HepG2 (cell line): Measurements from ENCODE around the gene TLN1. TPM values are rescaled to one million over a fixed set of nuclear protein-coding genes. Genes with fewer than 3 reads are reported as not detected.

ENCODE experiments used
- CHCHD3 ChIP-seq: sonication (generic); formaldehyde crosslinking; IDR thresholded peaks from 2 replicates; pipeline ENCODE4 v1.8.0; 2022; ENCODE audit warnings: mild to moderate bottlenecking, missing genetic modification reagents, moderate library complexity
- GTF2F1 ChIP-seq: fragments of 150-350 bp; IDR thresholded peaks from 2 replicates; pipeline ENCODE4 v1.6.1; 2014; ENCODE audit warnings: low read length
- JUNB ChIP-seq: sonication (generic); formaldehyde crosslinking; IDR thresholded peaks from 2 replicates; pipeline ENCODE4 v1.8.0; 2022; ENCODE audit warnings: missing genetic modification reagents, mild to moderate bottlenecking, borderline replicate concordance
- PAX8 ChIP-seq: sonication (generic); formaldehyde crosslinking; IDR thresholded peaks from 2 replicates; pipeline ENCODE4 v1.8.0; 2022; ENCODE audit warnings: mild to moderate bottlenecking, missing genetic modification reagents, borderline replicate concordance
- PAXIP1 ChIP-seq: sonication (generic); formaldehyde crosslinking; conservative IDR thresholded peaks from 2 replicates; pipeline ENCODE4 v1.4.0; 2020; ENCODE audit warnings: mild to moderate bottlenecking, missing genetic modification reagents, moderate library complexity
- SMC3 ChIP-seq: IDR thresholded peaks from 2 replicates; pipeline ENCODE4 v1.6.1; 2011; ENCODE audit warnings: low read length, improper control_type of control experiment
- XBP1 ChIP-seq: sonication (generic); formaldehyde crosslinking; IDR thresholded peaks from 2 replicates; pipeline ENCODE4 v1.5.0; 2020; ENCODE audit warnings: missing genetic modification reagents
- ZBTB1 ChIP-seq: sonication (generic); formaldehyde crosslinking; IDR thresholded peaks from 2 replicates; pipeline ENCODE4 v1.4.0; 2020; ENCODE audit warnings: missing genetic modification reagents, borderline replicate concordance
- ZNF260 ChIP-seq: sonication (generic); formaldehyde crosslinking; IDR thresholded peaks from 2 replicates; pipeline ENCODE4 v1.4.0; 2020; ENCODE audit warnings: missing genetic modification reagents, low read depth, mild to moderate bottlenecking, borderline replicate concordance
- ZNF275 ChIP-seq: sonication (generic); formaldehyde crosslinking; IDR thresholded peaks from 2 replicates; pipeline ENCODE4 v1.8.0; 2022; ENCODE audit warnings: missing genetic modification reagents, mild to moderate bottlenecking, inconsistent platforms, borderline replicate concordance
- ZNF768 ChIP-seq: sonication (generic); formaldehyde crosslinking; IDR thresholded peaks from 2 replicates; pipeline ENCODE4 v1.4.0; 2020; ENCODE audit warnings: missing genetic modification reagents
- ZNF781 ChIP-seq: sonication (generic); formaldehyde crosslinking; IDR thresholded peaks from 2 replicates; pipeline ENCODE4 v1.5.1; 2020; ENCODE audit warnings: borderline replicate concordance, mild to moderate bottlenecking, missing genetic modification reagents; ENCODE audit errors: not compliant biosample characterization
- polyA plus RNA-seq, 8 experiments: library from polyadenylated mRNA; depleted of rRNA in 3 of 8; stranded (reverse) in 7 of 8; unstranded in 1 of 8; fragments of >200 nt; fragmentation: Illumina TruSeq in 4 of 8; extraction: Trizol in 4 of 8; gene quantifications; 2 replicates each; pipeline versions ENCODE4 v1.2.1 to v1.2.3, GENCODE V29; 2011 to 2016; ENCODE audit warnings: low read depth in 4 of 8, missing spikeins in 1 of 8, mixed read lengths in 1 of 8; ENCODE audit not compliant: insufficient read depth in 1 of 8
- total RNA-seq, 5 experiments: library from RNA; depleted of rRNA; stranded (reverse); fragments of >200 nt; fragmentation: Illumina TruSeq; extraction: Trizol; gene quantifications; 2 replicates each; pipeline ENCODE4 v1.2.3, GENCODE V29; 2016; ENCODE audit warnings: low read depth in 1 of 5
- TF ChIP-seq, protein P1 (sequence below): sonication (generic); formaldehyde crosslinking; IDR thresholded peaks from 2 replicates; pipeline ENCODE4 v1.4.0; 2020; ENCODE audit warnings: missing genetic modification reagents, mild to moderate bottlenecking, borderline replicate concordance
- TF ChIP-seq, protein P2 (sequence below), 2 experiments: fragments of 450-650 bp in 1 of 2; sonication (generic) in 1 of 2; formaldehyde crosslinking; IDR thresholded peaks; 2 replicates each; pipeline versions ENCODE4 v1.5.0 to v1.8.0; 2020 to 2022; ENCODE audit warnings: mild to moderate bottlenecking in 1 of 2, missing genetic modification reagents in 1 of 2

The TLN1 gene
- total and polyA plus RNA-seq, 2 of the 13 experiments (the other 11 are each of a cell fraction or from before 2014, with no cell fraction given) = 35.2 to 51.8 TPM

DNA sequence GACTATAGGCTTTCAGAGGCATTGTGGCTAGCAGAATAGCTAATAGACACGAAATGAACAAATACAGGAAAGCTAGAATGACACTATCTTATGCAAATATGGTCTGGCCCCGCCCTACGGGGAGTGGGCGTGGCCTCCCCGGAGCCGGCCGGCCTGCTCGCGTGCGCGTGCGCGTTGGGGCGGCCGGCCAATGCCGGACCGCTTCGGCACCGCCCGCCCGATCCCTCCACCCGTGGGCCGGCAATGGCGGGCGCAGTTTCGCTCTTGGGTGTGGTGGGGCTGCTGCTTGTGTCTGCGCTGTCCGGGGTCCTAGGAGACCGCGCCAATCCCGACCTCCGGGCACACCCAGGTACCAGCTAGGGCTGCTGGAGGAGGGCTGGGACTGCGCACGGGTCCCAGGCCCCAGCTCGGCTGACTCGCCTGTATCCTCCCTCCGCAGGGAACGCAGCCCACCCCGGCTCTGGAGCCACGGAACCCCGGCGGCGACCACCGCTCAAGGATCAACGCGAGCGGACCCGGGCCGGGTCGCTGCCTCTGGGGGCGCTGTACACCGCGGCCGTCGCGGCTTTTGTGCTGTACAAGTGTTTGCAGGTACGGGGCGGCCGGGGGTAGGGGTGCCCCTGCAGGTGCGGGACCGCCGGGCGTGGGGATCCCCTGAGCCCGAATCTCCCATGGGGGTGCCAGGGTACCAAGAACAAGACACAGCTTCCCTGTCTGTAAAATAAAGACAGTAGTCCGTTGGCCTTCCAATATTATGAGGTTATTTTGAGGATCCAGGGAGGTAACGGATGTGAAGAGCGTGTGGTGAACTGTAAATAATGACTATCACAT lies 73.6 kb downstream of the TLN1 start, which contains the start of gene CCDC107 (continued):
- TF ChIP-seq CHCHD3 (CRISPR knock-in tag) (no peak), ZNF260 (CRISPR knock-in tag) (no peak), JUNB (CRISPR knock-in tag) (no peak), ZNF275 (CRISPR knock-in tag) (peak; percentile 21; the same call in 1 of the 2 replicates), ZBTB1 (CRISPR knock-in tag) (no peak), ZNF768 (CRISPR knock-in tag) (peak; percentile 73), ZNF781 (no peak), XBP1 (CRISPR knock-in tag) (no peak), GTF2F1 (no peak), PAXIP1 (0 out of 2 replicates have a peak, but pooled peaks have one; percentile 2), SMC3 (no peak; the same call in none of the 2 replicates), PAX8 (CRISPR knock-in tag) (no peak)
- TF ChIP-seq, protein P1, sequence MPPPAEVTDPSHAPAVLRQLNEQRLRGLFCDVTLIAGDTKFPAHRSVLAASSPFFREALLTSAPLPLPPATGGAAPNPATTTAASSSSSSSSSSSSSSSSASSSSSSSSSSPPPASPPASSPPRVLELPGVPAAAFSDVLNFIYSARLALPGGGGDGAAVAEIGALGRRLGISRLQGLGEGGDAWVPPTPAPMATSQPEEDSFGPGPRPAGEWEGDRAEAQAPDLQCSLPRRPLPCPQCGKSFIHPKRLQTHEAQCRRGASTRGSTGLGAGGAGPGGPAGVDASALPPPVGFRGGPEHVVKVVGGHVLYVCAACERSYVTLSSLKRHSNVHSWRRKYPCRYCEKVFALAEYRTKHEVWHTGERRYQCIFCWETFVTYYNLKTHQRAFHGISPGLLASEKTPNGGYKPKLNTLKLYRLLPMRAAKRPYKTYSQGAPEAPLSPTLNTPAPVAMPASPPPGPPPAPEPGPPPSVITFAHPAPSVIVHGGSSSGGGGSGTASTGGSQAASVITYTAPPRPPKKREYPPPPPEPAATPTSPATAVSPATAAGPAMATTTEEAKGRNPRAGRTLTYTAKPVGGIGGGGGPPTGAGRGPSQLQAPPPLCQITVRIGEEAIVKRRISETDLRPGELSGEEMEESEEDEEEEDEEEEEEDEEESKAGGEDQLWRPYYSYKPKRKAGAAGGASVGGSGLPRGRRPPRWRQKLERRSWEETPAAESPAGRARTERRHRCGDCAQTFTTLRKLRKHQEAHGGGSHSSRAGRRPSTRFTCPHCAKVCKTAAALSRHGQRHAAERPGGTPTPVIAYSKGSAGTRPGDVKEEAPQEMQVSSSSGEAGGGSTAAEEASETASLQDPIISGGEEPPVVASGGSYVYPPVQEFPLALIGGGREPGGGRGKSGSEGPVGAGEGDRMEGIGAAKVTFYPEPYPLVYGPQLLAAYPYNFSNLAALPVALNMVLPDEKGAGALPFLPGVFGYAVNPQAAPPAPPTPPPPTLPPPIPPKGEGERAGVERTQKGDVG (CRISPR knock-in tag) = no peak
- TF ChIP-seq, protein P2, sequence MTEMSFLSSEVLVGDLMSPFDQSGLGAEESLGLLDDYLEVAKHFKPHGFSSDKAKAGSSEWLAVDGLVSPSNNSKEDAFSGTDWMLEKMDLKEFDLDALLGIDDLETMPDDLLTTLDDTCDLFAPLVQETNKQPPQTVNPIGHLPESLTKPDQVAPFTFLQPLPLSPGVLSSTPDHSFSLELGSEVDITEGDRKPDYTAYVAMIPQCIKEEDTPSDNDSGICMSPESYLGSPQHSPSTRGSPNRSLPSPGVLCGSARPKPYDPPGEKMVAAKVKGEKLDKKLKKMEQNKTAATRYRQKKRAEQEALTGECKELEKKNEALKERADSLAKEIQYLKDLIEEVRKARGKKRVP (CRISPR knock-in tag; IDR thresholded peaks at IDR 0.05) = no peak
